T-helper 2 cell (primary cell): ENCODE results near the gene MUC5AC.
"Not testable (repeated sequence)": the region's sequence is repeated elsewhere in the genome, so short reads cannot be mapped to it uniquely, and the experiment has no call there.

Source experiments
- DNase-seq, 5 experiments: peaks; one replicate each; pipeline versions ENCODE4 v3.0.0 to v3.0.0-alpha.2; 2012 to 2022

Gene MUC5AC

GRCh38 chr11:1211838-1212237 is 54.1 kb downstream of the MUC5AC start:
- DNase-seq, result no peak

GRCh38 chr11:1215826-1216225 is 58.1 kb downstream of the MUC5AC start:
- not testable (repeated sequence) for DNase-seq

- DNase-seq, result no peak
These were observed 59.4 kb downstream of the MUC5AC start for GRCh38 chr11:1217151-1217550.

- DNase-seq, result no peak
These were observed 60.6 kb downstream of the MUC5AC start for GRCh38 chr11:1218256-1218787.

GRCh38 chr11:1218788-1219445 is 61.2 kb downstream of the MUC5AC start:
- no peak for DNase-seq

GRCh38 chr11:1219446-1219833 is 61.7 kb downstream of the MUC5AC start:
- no peak for DNase-seq

GRCh38 chr11:1219834-1220815 is 62.4 kb downstream of the MUC5AC start:
- no peak for DNase-seq

GRCh38 chr11:1220941-1221721 is 63.4 kb downstream of the MUC5AC start:
- no peak for DNase-seq

GRCh38 chr11:1221848-1222311 is 64.1 kb downstream of the MUC5AC start:
- DNase-seq, result no peak

GRCh38 chr11:1222491-1223345 is 65.0 kb downstream of the MUC5AC start, which contains the start of gene MUC5B:
Gene MUC5B (plus strand): TSS chr11:1223066. CDS start chr11:1223124, 58 bp downstream.
- DNase-seq, result no peak

- no peak for DNase-seq
These were observed 65.8 kb downstream of the MUC5AC start for GRCh38 chr11:1223346-1224110.

GRCh38 chr11:1224111-1224490 is 66.3 kb downstream of the MUC5AC start:
- no peak for DNase-seq

- DNase-seq, result no peak
These were observed 67.0 kb downstream of the MUC5AC start for GRCh38 chr11:1224491-1225385.

- no peak for DNase-seq
These were observed 67.9 kb downstream of the MUC5AC start for GRCh38 chr11:1225386-1226225.

GRCh38 chr11:1226226-1226985 is 68.7 kb downstream of the MUC5AC start:
- no peak for DNase-seq

GRCh38 chr11:1226986-1227550 is 69.3 kb downstream of the MUC5AC start:
- DNase-seq, result no peak

- DNase-seq, result no peak
These were observed 69.9 kb downstream of the MUC5AC start for GRCh38 chr11:1227551-1228100.
